NCI-H460 (cell line): Measurements from ENCODE around the gene NRIP1. TPM values are rescaled to one million over a fixed set of nuclear protein-coding genes. Genes with fewer than 3 reads are reported as not detected.
"Not testable (repeated sequence)": the region's sequence is repeated elsewhere in the genome, so short reads cannot be mapped to it uniquely, and the experiment has no call there.

ENCODE experiments used
- DNase-seq: peaks from one replicate; pipeline ENCODE4 v3.0.0-alpha.2; 2016; ENCODE audit warnings: low read depth; ENCODE audit errors: extremely low read depth
- total RNA-seq: library from RNA; depleted of rRNA; stranded (reverse); fragments of >200 nt; shearing (Covaris generic); gene quantifications from 2 replicates; pipeline ENCODE4 v1.2.3, GENCODE V29; 2014

Gene NRIP1
- total RNA-seq, 1 experiment from 2014 or later, result 17.0 TPM

DNA sequence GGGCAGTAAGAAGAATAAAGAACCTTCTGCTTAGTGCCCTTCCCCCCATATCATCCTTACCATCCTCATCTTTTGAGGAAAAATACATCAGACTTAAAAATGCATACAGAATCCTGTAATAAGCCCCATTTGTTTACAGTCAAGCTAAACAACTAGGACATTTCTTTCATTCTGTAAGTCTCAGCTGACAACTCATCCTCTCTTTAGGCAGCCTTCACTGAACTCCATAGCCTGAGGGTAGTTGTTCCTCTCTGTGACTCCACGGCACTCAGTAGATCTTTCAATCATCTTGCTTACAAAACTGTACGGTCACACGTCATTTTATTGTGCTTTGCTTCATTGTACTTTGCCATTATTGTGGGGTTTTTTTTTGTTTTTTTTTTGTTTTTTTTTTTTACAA is 82.5 kb downstream of the NRIP1 start:
- no peak for DNase-seq

DNA sequence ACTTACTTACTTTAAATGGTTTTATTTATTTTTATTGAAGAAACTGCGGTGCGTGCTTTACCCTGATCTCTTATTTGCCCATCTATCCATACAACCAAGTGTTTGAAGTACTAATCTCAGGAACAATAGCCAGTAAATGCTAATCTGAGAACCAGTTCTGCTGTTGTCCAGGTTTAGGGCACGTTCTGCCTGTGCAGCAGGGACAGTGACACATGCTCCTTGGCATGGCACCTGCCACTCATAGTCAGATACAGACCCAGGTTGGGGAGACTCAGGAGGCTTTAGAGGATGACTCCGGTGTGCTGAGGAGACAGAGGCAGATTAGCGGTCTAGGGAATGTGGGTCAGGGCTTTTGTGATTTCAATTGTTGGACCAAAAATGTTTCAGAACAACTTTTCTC is 83.6 kb downstream of the NRIP1 start:
- no peak for DNase-seq

DNA sequence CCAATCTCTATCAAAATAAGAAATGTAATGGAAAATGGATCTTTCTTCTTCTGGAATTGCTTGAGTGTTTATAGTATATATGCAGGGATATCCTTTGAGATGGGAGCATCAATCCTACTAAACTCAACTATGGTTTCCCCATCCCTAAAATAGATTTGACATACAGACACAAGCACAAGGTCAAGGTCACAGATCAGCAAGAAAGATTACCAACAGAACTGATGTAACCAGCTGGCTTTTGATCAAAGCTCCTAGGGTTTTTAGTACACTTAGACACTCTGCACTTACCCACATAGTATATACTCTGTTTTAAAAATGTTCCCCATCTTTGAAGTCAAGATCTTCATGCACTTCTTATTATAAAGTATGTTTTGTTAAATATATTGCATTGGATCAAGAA is 85.5 kb downstream of the NRIP1 start:
- no peak for DNase-seq

DNA sequence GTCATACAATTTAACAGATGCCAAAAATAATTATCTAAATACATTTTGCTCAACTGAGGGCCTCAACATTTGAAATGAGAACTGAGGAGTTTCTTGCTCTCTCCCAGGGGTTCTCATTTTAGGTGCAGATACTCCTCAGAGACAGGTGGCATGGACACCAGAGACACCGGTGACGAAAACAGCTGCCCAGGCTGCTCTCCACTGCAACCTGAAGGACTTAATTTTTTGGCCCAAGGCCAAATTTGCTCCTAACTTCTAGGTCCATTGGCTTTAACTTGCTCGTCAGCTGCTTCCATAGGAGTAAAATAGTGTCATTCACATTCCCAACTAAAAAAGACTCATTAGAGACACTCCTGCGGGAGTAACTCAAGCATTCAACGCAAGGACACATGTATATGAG is 87.0 kb downstream of the NRIP1 start:
- no peak for DNase-seq

DNA sequence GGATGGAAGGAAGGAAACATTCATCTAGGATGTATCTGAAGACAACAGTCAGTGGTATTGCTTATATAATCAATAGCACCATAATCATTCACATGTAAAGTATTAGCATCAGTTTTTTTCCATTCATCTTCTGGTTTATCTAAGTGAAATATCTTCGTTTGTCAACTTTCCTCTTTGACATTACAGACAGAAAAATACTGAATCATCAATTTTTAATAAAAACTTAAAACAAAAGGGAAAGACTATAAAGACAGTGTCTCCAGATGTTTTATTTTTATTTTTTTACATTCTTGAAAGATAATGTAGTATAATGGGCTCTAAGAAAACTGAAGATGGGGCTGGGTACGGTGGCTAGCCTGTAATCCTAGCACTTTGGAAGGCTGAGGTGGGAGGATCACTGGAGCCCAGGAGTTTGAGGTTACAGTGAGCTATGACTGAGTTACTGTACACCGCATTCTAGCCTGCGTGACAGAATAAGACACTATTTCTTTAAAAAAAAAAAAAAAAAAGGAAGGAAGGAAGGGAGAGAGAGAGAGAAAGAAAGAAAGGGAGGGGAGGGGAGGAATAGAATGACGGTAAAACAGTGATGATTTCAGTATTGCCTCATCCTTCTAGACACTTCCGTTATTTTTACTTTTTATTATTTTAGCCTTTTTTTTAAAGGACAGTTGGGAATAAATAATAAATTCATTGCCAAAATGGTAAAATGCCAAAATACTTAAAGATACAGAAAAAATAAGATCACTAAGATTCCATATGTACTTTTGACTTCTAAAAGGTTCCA is 89.5 kb downstream of the NRIP1 start:
- DNase-seq, result no peak

DNA sequence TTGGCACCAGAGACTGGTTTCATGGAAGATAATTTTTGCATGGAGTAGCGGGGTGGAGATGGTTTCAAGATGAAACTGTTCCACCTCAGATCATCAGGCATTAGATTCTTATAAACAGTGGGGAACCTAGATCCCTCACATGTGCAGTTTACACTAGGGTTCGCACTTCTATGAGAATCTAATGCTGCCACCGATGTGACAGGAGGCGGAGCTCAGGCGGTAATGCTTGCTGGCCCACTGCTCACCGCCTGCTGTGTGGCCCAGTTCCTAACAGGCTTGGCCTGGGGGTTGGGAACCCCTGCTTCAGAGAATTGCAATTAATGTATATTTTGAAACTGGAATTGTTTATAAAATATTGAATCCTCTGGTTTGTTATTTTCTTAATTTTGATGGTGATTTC is 92.1 kb downstream of the NRIP1 start:
- DNase-seq, result no peak

DNA sequence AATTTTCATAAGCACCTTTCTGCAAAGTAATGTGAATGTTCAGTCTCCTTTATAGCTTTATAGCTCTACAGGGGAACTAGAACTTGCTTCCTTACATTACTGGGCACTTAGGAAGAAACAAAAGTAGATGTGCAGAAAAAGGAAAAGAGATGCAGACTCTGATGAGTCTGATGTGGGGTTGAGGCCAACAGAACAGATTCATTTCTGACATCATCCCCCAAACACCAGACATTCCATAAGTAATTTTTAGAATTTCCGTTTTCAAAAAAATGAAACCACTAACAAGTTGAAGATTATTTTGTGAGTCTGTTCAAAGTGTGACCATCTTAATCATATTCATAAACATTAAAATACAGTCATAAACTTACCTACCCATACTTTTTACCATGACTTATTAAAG is 96.0 kb downstream of the NRIP1 start:
- no peak for DNase-seq

DNA sequence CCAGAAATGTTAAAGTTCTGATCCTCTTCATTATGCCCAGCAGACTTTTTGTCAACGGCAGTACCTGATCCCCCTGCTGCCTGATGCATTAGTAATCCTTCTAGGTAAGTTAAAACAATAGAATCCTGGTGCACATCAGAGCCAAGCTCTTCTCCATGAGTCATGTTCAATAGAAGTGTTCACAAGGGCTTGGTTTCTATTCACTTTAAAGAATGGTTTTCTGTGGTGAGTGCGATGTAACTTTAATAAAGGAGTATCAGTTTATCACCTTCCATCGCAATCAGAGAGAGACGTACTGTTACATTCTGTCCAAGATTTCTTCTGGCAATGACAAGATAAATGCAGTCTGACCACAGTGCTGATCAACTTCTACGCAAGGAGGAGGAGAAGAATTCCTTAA is 96.8 kb downstream of the NRIP1 start:
- no peak for DNase-seq

DNA sequence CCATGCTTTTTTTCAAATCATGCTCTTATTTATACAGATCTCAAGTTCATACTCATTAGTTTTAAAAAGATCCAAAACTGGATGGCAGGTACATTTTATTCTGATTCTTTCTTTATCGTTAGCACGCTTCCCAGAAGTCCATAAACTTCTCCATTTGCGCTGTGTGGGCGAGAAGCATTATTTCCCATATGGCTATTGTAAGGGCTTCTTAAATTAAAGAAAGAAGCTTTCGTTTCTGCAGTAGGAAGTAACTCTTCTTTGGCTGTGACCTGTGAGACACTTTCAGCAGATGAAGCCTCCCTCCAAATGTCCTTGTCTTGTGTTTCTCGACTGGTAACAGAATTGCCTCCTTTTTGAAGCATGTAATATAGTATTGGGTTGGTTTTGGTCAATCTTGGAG is 100.2 kb downstream of the NRIP1 start:
- no peak for DNase-seq

DNA sequence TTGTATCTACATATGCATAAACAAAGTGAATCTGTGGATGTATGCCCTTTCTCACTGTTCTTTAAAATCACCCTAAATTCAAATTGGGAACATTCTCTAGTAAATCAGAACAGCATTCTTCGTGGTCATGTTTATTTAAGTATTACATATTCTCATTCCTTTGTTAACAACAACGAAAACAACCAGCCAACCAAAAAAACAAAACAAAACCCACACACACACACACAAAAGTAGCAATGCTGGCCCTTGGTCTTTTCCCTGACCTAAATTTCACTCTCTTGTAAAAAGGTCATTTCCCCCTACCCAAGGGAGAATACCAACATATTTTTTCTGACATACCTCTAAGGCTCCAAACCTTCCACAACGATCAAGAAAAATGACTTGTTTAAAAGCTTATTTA is 102.6 kb downstream of the NRIP1 start:
- DNase-seq, result no peak

DNA sequence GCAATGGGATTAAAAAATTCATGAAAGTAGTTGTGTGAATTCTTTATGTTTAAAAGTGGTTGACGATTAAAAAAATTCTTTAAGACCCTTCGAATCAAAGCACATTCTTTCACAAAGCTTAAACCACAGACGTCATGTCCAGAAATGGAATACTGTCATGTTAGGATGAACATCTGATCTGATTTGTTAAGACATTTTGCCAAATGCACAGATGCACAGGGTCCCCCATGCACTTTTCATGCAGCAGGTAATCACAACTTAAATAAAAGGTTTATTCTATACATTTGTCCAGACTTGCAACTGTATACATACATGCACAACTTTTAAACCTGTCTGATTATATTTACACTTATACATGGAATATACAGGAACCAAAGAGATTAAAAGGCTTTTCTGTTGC is 103.3 kb downstream of the NRIP1 start:
- DNase-seq, result no peak

DNA sequence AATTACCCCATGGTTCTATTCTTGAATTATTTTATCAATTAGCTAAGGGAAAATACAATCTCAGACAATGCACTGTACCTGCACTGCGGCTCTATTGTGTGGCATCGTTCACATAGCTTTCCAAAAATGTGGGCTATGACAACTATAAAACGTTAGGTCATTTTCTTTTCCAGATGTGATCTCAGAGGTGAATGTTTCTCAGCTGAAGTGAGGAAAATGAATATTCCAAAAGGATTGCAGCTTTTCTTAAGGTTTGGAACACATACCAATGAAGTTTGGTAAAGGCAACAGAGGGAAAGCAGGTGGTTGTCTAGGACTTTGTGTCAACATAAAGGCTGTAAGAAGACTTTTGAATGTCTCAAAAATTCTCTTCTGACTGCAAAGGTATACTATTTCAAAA is 105.5 kb downstream of the NRIP1 start:
- DNase-seq, result no peak

DNA sequence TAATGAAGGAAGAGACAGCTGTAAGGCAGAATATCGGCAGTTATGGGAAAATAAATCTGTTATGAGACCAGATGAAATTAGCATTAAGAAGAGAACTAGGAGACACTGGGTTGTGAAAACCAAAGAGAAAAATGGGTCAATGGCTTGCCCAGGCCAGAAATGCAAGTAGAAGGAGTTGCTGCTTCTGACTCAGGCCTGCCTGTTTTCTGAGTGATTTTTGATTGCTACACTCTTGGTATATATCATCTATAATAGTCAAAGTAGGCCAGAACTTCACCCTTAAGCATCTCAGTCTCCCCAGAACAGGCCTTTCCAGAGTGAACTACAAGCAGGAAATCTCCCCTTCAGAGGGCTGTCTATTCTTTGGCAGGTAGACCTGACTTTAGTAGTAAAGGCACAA is 107.0 kb downstream of the NRIP1 start:
- no peak for DNase-seq

DNA sequence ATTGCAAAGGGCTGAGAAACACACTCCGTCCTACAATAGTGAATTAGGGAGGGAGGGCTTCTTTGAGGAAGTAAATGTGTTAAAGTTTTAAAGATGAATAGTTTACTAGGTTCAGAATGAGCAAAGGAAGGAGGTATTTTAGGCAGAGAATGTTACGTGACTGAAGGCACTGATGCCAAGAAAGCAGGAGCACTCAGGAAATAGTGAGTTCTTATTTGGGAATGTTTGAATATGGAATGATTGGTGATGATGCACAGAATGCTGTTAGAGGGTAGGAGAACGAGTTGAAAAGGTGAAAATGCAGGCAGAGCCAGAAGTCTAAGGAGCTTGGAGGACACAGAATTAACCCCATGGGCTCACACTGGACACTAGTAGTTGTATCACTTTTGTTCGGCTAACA is 108.0 kb downstream of the NRIP1 start:
- DNase-seq, result no peak

DNA sequence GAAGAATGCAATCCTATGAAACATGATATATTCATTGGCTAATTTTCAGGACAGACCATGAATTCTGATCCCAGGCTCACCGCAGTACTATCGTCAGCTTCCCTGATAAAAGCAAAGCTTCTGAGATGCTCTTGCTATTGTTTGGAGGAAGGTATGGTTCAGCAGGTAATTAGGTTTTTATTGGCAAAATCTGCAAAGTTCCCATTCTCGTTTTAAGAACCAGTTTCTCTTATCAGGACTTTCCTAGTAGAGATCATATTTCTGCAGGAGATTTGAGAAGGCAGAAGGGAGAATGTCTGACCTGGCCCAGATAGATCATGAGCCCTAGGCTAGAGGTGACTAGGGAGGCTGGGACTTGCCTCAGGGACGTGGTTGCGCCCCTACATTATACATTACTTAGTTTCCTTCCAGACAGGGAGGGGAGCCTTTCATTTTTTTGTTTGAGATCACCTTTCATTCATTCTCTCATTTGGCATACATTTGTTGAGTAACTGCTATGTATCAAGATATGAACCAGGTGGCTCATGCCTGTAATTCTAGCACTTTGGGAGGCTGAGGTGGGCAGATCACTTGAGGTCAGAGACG is 108.8 kb downstream of the NRIP1 start:
- DNase-seq, result no peak

DNA sequence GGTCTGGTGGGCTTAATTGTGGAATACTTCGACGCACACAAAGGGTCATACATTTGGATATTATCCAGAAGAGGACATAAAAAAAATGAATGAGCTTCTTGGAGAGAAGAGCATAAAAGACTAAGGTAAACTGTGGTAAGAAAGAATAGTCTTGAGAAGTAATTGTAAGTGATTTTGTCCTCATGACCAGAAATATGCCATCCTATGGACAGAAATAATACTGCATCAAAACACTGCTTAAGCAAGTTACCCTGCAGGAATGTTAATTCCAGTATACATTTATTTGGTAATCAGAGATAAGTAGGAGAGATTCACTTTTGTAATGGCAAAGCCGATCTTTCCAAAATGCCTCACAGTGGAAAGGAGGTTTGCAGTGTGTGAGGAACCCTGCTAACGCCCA is 111.9 kb downstream of the NRIP1 start:
- DNase-seq, result no peak

DNA sequence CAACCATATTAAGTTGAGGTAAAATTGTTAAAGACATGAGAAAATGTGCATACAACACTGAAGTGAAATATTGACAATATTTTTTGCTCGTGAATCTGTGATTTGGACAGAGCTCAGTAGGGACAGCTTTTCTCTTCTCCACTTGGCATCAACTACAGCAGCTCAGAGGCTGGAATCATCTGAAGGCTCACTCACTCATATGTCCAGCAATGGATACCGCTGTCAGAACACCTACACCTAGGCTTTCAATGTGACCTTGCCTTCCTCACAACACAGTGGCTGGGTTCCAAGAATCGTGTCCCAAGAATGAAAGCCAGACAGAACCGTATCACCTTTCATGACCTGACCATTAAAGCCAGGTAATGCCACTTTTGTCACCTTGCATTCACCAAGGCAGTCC is 115.2 kb downstream of the NRIP1 start:
- DNase-seq, result no peak

DNA sequence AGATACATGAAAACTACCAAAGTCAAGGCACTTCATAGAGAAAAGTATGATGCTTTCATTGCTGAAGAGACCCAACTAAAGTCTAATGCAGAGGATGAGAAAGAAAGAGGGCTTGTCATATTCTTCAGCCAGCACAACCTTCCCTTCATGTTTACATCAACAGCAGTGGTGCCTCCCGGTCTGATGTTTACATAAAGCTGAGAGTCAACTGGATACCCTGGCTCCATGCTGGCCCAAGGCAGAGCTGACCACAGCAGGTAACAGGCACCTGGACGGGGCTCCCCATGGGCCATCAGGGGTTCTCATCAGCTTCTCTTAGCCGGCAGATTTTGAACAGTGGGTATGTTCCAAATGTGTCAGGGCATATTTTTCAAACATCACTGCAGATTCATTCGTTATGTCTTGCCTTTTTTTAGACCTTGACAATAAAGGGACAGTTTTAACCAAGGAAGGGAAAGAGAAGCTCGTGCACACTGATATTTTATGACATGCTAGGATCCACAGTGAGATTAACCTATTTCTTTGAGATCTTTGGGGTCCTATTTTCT is 117.1 kb downstream of the NRIP1 start:
- no peak for DNase-seq

DNA sequence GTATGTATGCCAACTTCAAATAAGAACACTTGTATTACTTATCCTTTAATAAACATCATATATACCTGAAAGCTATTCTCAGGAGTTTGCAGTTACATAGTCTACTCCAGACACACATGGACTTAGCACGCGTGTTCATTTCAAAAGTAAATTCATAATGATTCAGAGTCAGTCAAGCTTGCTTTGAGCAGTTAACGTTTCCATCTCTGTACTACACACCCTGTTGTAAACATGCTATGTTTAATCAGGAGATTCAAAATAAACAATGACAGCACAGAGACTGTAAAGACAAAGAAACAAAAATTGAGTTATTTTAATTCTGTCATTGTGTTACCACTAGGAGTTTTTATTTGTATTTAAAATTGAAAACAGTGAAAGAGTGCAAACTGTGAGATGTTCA is 119.6 kb downstream of the NRIP1 start:
- no peak for DNase-seq

DNA sequence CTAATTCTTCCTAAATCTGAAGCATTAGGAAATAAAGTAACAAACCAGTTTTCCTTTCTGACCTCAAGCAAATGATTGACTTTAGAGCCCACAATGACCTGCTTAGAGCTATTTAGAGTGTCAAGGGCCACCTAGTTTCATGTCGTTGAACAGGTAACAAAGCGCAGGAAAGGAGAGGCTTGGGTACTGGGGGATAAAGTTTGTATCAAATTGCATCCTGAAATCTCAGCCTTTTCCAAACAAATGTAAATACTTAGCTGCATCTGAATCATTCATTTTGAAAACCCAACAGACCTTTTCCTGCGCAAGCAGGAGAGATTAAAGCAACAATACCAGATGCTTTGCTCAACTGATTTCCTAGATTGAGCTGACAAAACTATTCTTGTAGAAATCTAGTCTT is 121.2 kb downstream of the NRIP1 start:
- no peak for DNase-seq

DNA sequence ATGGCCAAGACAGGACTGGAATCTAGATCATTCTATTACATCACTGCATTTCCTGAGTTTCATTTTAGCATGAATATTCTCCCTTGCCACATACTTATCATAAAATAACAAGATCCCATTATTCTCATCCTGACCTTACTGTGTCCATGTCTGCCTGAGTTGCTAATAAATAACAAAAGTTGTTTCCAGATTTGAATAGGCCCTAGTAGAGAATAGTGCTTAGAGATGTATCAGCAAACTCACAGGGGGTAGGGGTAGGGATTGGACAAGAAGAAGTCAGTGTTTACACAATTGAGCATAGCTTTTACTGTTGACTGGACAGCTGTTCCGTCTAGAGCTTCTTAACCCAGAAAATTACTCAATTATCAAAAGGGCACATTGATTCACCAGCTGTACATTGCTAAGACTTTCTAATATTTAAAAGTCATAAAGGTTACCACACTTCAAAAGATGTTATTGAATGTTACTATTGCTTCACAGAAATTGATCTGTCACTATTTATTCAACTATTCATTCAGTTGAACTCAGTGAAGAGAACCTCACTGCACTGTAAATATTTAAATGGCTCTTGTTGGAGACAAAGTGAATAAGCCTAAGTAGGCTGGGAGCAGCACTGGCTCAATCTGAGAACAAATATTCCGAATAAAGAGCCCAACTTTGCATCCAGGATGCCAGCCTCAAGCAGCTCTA is 121.9 kb downstream of the NRIP1 start:
- DNase-seq, result no peak

DNA sequence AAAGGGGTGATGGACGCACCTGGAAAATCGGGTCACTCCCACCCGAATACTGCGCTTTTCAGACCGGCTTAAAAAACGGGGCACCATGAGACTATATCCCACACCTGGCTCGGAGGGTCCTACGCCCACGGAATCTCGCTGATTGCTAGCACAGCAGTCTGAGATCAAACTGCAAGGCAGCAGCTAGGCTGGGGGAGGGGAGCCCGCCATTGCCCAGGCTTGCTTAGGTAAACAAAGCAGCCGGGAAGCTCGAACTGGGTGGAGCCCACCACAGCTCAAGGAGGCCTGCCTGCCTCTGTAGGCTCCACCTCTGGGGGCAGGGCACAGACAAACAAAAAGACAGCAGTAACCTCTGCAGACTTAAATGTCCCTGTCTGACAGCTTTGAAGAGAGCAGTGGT is 137.5 kb downstream of the NRIP1 start:
- not testable (repeated sequence) for DNase-seq
